ENCODE results near the gene TNN.
"Not testable (repeated sequence)": the region's sequence is repeated elsewhere in the genome, so short reads cannot be mapped to it uniquely, and the experiment has no call there.

Gene TNN

DNA sequence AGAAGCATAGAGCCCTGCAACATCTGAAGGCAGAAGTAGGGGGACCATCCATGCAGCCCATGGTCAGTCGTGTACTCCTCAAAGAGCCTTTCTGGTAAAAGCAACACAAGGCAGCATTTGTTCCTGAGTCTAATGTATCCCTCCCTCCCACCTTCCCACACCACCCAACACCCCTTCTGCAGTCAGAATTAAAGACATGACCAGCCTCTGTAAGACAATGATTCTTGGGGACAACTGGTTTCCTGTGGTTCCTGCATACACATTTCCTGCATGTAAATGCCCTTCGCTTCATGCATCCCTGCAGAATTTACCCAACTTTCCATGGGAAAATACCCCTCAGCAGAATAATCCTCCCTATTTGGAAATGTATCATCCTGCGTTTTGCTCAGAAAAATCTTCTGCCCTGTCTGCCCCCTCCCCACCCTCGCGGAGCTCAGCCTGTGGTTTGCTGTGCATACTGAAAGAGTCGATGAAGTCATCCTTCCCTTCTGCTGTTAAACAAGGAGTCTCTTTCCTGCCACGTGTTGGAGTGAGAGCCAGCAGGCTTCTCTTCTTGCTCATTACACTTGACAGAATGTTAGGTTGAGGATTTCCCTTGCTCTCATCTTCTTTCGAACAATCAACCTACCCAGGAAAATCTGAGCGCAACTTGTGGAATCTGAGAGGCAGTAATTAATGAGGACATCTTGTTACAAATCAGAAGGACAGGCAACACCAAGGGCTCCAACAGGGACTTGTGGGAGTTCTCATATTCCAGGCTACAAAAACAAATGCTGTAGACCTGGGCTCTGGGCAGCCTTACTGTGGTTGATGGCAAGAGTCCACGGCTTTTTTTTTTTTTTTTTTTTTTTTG, 4.7 kb downstream of the TNN start:
- DNase-seq: peak; percentile 89

DNA sequence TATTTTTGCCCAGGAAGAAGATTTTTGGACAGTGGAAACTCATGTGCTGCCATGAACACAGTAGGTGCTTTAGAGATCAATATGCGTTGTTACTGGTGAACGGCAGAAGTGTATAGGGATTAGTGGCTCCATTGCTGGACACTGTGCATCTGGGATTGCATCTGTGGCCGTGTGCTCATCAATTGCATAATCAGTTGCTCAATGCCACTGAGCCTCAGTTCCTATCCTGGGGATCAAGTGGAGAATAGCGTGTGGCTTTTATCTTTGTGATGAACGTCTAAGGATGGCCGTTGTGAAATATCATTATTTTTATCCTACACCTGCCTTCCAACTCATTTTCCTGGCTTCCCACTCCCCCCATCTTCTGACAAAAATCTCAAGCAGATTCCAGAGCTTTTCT, 5.4 kb downstream of the TNN start:
- no peak for DNase-seq

DNA sequence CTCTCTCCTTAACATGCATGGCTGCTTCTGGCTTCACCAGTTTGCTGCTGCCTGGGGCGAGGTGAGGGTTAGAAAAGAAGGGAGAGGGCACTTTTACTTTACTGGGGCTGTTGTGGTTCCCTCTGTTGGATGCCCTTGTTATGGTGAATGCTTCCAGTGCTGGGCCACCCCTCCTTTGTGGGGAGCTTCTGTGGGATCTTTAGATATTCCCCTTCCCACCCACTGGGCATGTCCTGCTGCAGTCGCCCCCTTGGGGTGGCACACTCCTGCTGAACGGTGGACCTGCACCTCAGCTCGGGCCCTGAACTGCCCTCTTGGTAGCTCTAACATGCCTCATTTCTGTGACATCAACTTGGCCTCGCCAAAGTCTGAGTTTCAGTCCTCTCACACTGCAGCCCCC, 6.0 kb downstream of the TNN start:
- no peak for DNase-seq

DNA sequence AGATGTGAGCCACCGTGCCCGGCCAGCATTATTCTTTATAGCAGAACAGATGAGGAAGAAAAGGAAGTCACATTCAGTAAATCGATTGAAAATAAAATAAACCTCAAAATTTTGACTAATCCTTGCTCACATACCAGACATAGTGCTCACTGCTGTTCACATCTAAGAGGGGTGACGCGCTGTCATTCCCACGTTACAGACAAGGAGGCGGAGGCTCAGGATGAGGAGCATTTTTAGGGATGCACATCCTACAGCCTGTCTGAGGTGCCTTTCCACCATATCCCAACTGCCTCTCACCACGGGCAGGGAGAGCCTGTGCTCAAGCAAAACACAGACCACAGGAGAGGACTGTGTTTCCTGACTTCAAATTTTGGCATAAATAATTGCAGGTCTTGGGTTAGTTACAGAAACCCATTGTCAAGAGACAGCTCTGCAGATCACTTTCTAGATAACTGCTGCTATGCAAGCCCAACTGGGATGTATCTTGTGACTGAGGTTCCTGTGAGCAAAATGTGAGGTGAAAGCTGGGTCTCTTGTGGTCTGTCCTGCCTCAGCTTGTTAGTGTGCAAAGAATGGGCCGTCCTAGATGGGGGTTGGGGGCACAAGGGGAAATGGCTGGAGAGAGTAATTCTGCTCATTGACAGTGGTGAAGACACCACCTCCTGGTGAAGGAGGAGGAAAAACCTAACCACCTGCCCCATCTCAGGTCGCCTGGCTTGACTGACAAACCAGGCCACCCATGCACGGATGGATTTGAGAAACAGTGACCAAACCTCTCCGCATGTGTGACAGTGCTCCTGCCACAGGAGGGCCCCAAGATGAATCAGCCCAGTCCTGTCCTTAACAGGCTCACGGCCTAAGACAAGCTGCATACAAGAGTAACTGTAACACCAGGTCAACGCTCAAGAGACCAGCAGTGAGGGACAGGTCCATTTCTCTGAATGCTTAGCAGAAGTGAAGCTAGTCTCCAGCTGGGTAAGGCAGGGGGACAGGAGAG, 8.2 kb downstream of the TNN start:
- DNase-seq: no peak

- DNase-seq: no peak
Observed at GRCh38 chr1:175077356-175078030, 9.9 kb downstream of the TNN start.

DNA sequence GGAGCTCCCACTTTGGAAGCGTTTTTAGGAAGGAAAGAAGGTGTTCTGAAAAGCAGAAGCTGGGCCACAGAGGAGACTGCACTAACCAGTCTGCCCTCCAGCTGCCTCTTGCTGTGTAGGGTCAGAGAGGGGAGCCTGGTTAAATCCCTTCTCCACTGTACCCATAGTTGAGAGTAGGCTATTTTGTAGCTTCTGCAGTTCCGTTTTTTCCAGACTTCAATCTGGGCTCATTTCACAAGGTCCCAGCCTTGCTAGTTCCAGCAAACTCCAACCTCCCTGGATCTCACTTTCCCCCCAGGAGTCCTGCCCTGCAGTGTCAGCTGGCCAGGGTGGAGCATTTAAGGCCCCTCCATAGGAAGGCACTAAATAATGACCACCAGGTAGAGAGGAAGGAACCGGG, 11.0 kb downstream of the TNN start:
- DNase-seq: no peak

- no peak for DNase-seq
Observed at GRCh38 chr1:175079338-175079737, 11.7 kb downstream of the TNN start.

GRCh38 chr1:175080030-175080429, 12.4 kb downstream of the TNN start:
- DNase-seq: no peak

GRCh38 chr1:175081983-175082382, 14.3 kb downstream of the TNN start:
- no peak for DNase-seq

DNA sequence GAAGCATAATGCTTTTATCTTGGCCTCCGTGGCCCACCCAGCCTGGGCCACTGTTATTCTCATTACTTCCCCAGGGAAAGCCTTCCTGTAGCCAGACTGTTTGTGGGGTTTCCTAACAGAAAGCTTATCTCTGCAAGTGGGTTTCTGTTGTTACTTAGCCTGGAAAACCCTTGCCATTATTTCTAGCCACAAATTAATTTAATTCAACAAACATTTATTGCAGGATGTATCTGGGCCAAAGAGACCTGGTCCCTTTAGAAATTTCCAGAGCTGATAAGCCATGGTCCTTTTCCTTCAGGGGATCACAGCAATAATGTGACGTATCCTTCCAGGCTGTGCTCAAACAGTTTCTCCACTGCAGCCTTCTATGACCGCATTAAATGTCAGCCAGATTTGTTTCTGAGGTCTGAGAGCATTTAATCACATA, 20.9 kb downstream of the TNN start:
- DNase-seq: no peak

GRCh38 chr1:175089136-175089718, 21.6 kb downstream of the TNN start:
- no peak for DNase-seq

DNA sequence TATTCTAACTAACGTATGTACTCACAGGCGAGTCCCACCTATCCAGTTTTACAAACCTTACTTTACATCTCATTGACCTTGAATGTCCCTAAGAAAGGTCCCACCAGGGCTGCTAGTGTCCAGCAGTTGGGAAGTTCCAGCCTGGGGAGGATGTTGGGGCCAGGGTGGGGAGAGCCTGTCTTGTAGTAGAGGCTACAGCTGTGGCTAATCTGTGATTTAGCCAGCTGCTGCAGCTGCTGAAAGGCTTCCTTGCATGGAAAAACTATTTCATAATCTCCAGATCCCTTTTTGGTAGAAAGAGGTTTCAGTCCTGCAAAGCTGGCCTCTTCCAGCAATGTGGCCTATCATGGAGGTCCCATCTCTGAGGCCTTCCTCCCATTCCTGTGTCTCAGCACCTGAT, 23.1 kb downstream of the TNN start:
- DNase-seq: no peak

DNA sequence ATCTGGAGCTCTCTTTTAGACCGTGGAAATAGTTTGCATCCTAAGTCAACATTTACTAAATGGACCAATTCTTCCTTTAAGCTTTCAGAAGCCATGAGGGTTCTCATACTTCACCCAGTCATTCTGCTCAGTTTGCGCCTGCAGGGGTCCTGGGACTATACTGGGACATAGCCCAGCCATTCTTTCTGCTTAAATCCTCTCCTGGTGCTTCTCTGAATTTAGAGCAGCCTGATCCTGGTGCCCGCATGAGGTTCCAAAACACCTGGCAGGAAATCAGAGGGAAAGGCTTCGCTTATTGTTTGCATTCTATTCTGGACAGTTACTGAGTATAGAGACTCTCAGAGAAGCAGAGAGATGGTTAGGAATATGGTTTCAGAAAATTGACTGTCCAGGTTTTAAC, 27.0 kb downstream of the TNN start:
- no peak for DNase-seq

DNA sequence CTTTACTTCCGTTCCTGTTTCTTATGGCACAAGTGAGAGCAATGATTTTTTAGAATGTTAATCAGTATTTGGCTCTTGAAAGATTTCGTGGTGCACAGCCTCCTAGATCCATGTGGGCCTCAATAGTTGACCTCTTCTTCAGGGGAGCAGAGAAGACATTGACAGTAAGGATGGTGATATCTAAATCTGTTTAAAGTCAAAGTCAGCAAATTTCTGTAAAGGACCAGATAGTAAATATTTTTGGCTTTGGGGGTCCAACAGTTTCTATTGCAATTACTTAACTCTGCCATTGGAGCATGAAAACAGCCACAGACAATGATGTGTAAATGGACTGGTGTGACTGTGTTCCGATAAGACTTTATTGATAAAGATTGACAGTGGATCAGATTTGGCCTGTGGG, 27.4 kb downstream of the TNN start:
- DNase-seq: no peak

DNA sequence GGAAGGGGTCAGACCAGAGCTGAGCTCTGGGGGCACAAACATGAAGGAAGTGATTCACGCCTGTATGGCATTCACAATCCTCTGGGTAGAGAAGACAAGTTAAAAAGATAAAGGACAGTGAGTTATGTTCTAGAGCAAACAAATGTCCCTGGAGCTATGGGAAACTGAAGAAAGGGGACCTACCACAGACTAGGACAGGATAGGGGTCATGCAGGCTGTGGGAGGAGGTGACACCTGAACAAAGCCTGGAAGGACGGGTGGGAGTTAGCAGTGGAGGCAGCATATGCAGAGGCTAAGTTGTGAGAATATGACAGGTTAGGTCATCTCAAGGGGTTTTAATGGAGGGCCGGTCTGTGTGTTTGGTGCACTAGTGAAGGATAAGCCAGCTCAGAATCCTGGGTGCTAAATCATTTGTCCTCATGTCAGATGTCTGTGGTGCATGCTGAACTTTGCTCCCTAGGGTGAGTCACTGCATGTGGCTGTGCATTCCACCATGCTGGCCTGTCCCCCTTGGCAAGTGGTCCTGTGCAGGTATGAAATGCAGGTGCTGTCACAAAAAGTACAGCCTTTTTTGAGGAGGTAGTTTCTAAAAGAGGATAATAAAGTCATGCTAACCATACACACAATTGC, 28.5 kb downstream of the TNN start:
- DNase-seq: no peak

DNA sequence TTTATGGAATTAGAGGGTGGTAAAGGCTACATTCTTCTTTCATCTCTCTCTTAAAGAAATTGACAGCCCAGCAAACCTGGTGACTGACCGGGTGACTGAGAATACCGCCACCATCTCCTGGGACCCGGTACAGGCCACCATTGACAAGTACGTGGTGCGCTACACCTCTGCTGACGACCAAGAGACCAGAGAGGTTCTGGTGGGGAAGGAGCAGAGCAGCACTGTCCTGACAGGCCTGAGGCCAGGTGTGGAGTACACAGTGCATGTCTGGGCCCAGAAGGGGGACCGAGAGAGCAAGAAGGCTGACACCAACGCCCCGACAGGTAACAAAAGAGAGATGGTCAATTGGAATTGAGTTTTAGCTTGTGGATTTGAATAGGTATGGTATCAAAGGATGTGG, 29.7 kb downstream of the TNN start:
- DNase-seq: no peak

DNA sequence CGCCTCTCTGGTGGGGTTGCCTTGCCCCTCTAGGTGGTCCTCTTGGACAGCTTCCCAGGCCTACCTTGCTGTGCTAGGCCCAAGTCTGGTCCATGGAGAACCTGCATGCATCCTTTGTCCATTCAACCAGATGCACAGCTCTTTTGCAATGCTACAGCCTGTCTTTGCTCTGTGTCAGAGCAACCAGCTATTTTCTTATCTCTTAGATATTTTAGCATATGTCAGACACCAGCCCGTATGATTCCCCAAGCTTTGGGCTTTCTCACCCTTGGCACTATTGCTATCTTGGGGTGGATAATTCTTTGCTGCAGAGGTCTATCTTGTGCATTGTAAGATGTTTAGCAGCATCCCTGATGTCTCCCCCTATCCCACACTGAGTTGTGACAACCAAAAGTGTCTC, 32.3 kb downstream of the TNN start:
- no peak for DNase-seq

DNA sequence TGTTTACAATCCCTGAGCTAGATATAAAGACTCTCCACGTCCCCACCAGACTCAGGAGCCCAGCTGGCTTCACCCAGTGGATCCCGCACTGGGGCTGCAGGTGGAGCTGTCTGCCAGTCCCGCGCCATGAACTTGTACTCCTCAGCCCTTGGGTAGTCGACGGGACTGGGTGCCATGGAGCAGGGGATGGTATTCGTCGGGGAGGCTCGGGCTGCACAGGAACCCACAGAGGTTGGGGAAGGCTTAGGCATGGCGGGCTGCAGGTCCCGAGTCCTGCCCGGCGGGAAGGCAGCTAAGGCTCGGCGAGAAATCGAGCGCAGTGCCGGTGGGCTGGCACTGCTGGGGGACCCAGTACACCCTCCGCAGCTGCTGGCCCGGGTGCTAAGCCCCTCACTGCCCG, 34.5 kb downstream of the TNN start:
- DNase-seq: not testable (repeated sequence)

GRCh38 chr1:175106536-175106935, 38.9 kb downstream of the TNN start:
- DNase-seq: not testable (repeated sequence)

GRCh38 chr1:175108331-175108820, 40.7 kb downstream of the TNN start:
- DNase-seq: not testable (repeated sequence)

- no peak for DNase-seq
Observed at GRCh38 chr1:175114996-175115395, 47.4 kb downstream of the TNN start.

DNA sequence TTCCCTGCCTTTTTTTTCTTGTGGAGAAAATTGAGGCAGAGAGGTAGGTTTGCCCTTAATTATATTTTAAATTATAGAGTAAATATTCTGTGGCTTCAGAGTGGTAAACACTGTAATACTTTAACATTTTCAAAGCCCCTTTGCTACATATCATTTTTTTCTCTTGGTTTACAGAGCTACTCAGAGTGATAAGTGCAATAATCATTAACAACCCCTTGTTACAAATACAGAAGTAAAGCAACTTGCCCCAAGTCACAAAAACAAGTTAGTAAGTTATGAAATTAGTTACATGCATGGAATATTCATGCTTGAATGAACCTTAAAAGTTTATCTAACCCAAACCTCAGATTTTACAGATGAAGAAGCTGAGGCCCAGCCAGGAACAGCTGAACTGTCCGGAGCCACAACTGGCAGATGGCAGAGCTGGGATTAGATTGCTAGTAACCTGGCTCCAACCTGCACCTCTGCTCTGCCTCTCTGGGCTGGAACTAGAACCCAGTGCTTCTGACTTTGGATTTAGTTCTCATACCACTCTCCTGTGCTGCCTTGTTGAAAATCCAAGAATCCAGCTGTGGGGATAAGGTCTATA, 48.7 kb downstream of the TNN start:
- no peak for DNase-seq
